Hematopoietic multipotent progenitor cell (in vitro differentiated cells): ENCODE results near the gene UCP3. TPM values are rescaled to one million over a fixed set of nuclear protein-coding genes. Genes with fewer than 3 reads are reported as not detected.

ENCODE experiments used
- DNase-seq, 3 donors: peaks; one replicate each; pipeline ENCODE4 v3.0.0-alpha.2; 2011 to 2015; ENCODE audit warnings: low read depth in 2 of 3, low spot score in 2 of 3
- total RNA-seq: library from RNA; depleted of rRNA; stranded (reverse); fragments of >200 nt; gene quantifications from one replicate; pipeline ENCODE4 v1.2.3, GENCODE V29; 2012

The UCP3 gene
- total RNA-seq, 1 donor = 2.4 TPM

DNA sequence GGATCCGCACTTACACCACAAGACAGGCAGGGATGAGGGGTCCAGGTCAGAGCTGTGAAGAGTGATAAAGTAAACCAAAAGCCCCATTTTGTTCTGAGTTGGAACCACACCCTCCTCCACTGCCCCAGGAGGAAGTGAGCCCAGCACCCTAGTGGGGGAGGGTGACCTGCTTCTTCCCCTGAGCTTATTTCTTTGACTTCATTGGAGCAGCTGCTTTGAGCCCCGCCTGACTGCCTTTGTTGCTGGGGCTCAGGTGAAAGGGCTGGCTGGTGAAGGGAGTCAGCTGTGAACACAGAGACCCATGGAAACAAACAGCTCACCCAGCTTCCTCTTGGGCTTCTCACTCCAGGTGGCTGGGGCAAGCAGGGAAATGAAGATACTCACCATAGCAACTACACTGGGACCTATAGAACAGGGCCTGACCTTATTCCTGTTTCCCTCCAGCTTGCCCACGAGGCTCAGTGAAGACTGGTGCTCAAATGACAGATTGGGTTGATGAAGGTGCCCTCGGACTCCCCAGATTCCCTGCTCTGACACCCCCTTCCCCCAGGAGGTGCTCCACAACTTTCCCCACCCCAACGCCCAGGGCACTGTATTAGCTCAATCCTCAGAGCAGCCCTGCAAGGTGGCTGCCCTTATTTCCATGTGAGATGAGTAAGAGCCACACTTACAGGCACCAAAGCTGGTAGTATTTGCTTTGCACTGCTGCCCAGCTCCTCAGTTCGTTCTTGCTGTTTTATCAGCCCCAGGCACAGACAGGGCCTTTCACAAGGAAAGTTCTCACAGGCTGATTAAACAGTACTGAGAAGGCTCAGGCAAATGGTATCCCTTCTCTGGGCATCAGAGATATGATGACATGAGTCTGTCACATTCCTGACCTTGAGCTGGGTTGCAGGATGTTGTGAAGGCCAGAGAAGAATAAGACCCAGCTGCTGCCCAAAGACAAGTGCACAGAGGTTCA is 28.6 kb downstream of the UCP3 start:
- DNase-seq = peak in 2 of 3 donors; percentile 88 to 97

DNA sequence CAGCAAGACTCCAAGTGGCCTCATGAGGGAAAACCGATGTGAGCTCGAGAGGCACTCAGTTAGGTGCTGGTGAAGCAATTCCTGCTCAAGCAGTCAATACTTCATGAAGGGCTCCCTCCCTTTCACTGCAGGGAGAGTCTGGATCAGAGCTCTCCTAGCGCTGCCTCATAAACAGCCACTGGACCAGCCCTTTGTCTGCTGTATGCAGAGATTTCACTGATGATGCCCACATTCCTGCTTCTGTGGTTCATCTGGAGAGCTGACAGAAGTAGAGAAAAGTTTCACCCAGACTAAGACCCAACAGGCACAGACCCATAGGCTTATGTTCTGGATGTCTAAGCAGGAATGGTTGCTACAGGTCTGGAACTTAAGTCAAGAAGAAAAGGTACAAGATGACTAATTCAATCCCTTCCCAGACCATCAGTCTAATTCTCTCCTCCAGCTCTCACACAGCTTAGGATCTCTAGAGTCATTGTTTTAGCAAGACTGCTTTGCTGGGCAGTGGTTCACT is 30.3 kb downstream of the UCP3 start:
- no peak for DNase-seq

DNA sequence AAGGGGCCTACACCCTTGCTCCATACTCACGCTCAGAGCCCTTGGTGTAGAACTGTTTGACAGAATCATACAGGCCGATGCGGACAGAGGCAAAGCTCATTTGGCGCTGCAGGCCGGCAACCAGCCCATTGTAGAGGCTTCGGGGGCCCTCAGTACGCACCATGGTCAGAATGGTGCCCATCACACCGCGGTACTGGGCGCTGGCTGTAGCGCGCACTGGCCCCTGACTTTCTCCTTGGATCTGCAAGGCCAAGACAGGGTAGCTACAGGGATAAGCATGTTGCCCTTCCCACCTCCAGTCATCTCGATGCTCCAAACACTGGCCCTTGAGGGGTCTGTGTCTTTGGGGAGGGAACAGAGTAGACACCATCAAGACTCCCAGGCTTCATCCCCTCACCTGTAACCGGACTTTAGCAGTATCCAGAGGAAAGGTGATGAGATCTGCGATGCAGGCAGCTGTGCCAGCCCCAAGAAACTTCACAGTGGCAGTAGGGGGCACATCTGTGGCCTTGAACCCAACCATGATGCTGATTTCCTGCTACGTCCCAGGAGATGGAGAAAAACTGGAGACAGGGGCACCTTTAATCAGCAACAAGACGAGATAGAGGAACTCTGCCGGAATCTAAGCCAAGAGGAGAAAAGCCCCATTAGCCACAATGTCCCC is 30.9 kb downstream of the UCP3 start:
- DNase-seq = no peak

GRCh38 chr11:73976451-73977151 is 32.3 kb downstream of the UCP3 start:
- DNase-seq = no peak

- no peak for DNase-seq
Measured at GRCh38 chr11:73975479-73975757, 33.5 kb downstream of the UCP3 start.

DNA sequence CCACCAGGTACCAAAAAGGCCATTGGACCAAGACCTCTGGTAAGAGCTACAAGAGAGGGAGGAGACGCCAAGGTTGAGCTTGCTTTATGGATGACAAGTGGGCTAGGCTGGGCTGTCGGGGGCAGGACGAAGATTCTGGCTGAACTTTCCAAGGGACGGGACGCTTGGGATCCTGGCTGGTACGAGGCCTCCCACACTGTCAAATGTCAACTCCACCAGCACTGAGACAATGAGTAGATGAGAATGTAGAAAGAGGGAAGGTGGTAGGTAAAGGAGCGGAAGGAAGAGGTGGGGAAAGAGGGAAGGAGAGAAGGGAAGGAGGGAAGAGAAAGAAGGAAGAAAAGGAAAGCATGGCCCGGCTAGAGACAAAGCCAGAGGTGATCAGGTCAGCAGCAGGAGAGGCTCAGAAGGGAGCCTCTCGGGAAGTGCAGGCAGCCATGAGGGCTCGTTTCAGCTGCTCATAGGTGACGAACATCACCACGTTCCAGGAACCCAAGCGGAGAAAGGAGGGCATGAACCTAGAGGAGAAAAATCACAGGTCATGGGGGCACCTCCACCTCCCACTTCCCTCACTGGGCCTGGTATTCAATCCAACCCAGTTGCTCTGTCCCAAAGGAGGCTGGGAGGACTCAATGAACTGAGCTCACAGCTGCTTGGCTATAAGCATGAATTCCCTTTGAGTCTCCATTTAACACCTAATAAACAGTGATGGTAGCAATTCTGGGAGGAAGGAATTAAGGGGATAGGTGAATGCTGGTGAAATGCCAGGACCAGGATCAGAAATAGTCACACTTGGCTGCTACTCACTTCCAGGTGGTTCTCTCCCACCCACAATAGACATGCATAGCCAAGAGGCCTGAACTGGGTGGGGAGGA is 34.0 kb downstream of the UCP3 start:
- no peak for DNase-seq

GRCh38 chr11:73972620-73973449 is 36.0 kb downstream of the UCP3 start:
- DNase-seq = no peak

- no peak for DNase-seq
Measured at GRCh38 chr11:73972187-73972586, 36.7 kb downstream of the UCP3 start.

DNA sequence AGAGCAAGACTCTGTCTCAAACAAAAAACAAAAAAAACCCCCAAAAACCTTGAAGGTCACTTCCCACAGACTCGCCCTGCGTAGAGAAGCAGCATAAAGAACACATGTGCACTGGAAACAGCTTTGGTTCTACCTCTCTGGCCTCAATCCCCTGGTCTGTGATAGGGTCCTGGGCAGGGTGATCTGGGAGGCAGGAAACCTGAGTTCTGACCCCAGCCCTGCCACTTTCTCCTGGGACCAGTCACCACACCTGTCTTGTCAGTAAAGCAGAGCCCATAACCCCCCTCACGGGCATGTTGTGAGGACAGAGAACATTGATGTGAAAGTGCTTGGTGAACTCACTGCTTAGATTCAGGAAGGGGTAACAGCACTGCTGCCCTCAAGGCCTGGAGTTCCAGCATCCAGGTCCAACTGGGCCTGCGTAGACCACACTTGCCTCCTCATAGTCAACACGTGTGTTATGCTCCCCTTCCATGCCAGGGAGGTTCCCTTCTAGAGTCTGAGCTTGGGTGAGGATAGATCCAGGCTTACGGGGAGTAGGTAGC is 37.6 kb downstream of the UCP3 start:
- no peak for DNase-seq

GRCh38 chr11:73969991-73970800 is 38.7 kb downstream of the UCP3 start:
- DNase-seq = peak in 1 of 3 donors; percentile 44

DNA sequence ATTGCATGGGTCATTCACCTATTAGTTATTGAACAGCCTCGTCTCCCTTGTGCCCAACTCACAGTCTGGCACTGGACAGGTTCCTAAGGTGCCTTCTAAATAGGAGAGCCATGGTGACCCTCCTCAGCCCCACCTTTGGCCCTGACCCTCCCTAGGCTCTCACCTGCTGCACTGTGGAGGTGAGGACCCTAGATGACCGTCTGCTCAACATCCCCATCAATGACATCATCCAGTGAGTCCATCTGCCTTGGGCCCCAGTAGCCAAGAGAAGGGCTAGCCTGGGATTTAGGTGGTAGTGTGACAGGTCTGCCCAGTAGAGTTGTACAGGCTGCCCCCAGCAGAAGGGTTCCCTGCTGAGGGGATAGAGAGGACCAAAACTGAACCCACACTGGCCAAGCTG is 39.8 kb downstream of the UCP3 start:
- DNase-seq = no peak

DNA sequence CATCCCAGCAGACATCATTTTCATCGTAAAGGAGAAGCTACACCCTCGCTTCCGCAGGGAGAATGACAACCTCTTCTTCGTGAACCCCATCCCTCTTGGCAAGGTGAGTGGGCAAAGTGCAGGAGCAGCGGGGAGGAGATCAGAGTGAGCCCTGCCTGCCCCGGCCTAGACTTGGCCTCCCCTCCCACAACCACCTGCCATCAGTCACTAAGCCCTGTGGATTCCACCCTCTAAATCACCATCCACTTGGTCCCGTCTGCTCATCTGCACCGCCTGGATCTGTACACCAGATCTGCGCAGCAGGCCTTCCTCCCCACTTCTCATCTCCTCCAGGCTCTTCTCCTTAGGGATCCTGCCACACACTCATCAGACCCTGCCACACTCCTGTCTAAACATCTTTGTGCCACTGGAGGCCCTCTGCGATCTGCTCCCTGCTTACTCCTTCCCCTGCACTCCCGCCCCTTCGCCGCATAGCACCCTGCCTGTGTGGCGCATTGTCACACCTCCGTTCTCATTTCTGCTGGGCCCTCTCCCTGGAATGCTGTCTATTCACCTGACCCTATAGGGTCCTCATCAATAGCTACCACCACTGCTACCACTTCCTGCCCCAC is 40.4 kb downstream of the UCP3 start:
- no peak for DNase-seq

DNA sequence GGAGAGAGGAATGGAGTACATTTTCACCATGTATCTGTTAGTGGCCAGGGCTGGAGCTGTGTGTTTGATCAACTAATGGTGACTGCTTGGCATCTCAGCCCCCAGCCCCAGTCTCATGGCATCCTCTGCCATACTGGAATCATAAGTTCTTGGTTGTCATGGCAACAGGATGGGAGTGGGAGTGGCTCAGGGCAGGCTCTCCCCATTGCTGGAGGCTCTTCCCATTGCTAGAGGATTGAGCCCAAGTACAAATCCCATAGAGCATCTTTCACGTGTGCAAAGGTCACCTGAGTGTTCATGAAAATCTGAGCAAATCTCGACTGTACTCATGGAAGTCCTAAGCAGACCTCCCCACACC is 43.1 kb downstream of the UCP3 start:
- no peak for DNase-seq

- no peak for DNase-seq
Measured at GRCh38 chr11:73965076-73965763, 43.7 kb downstream of the UCP3 start.

DNA sequence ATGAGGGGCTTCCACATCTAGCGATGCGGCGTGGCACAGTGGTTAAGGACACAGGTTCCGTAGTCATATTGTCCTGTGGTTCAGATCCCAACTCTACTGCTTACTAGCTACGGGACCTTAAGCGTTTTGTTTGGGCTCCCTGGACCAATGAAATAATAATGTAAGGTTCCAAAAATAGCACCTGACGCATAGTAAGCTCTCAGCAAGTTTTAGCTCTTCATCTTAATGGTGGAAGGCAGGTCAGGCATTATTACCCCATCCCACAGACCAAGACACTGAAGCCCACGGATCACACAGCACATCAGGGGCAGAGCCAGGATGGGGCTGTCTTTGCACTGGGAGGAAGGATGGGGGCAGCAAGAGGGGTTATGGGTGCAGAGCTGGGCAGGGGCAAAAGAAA is 45.0 kb downstream of the UCP3 start:
- no peak for DNase-seq

- DNase-seq = no peak
Measured at GRCh38 chr11:73962101-73962705, 46.7 kb downstream of the UCP3 start.

DNA sequence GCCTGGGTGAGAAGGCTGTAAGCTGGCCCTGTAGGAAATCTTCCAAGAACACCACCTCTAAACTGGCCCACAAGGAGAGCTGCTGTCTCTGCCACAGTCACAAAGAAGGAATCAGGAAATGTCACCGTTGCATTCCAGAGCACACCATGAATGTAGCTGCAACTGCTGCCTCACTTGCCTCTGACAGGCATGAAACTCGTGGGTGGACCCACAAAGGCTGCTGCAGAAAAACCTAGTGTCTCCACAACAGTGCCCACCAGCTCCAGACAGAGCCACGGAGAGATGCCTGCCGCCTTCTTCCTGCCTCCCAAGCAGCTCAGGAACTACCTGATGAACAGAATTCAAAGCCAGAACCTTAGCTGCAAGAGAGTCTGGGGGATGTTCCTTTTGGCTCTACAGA is 47.6 kb downstream of the UCP3 start:
- DNase-seq = no peak
